NOMO-1 treated with dmso at 0.1 percent for 144 hours (cell line): ENCODE results near the gene RBM18.

Experiments
- DNase-seq: peaks from one replicate; lab custom pipeline; 2025; ENCODE audit not compliant: unreplicated experiment; lab: John Stamatoyannopoulos, UW

Gene RBM18

GRCh38 chr9:122223435-122223834, 41.2 kb downstream of the RBM18 start:
- no peak for DNase-seq

- no peak for DNase-seq
Observed at GRCh38 chr9:122222791-122223190, 41.8 kb downstream of the RBM18 start.

GRCh38 chr9:122221183-122221811, 43.3 kb downstream of the RBM18 start:
- DNase-seq: no peak

- DNase-seq: no peak
Observed at GRCh38 chr9:122220673-122221182, 43.9 kb downstream of the RBM18 start.

- DNase-seq: no peak
Observed at GRCh38 chr9:122219856-122220672, 44.6 kb downstream of the RBM18 start.

- no peak for DNase-seq
Observed at GRCh38 chr9:122218935-122219855, 45.4 kb downstream of the RBM18 start.

- no peak for DNase-seq
Observed at GRCh38 chr9:122218071-122218934, 46.3 kb downstream of the RBM18 start.

- no peak for DNase-seq
Observed at GRCh38 chr9:122217640-122218039, 47.0 kb downstream of the RBM18 start.

GRCh38 chr9:122216798-122217418, 47.7 kb downstream of the RBM18 start:
- DNase-seq: no peak

- DNase-seq: no peak
Observed at GRCh38 chr9:122216138-122216797, 48.4 kb downstream of the RBM18 start.

GRCh38 chr9:122215663-122216062, 49.0 kb downstream of the RBM18 start:
- DNase-seq: no peak

- no peak for DNase-seq
Observed at GRCh38 chr9:122214507-122214906, 50.1 kb downstream of the RBM18 start.

GRCh38 chr9:122213589-122214413, 50.8 kb downstream of the RBM18 start:
- DNase-seq: no peak

GRCh38 chr9:122213102-122213588, 51.5 kb downstream of the RBM18 start:
- no peak for DNase-seq

- DNase-seq: no peak
Observed at GRCh38 chr9:122212473-122213004, 52.1 kb downstream of the RBM18 start.

GRCh38 chr9:122209451-122209850, 55.2 kb downstream of the RBM18 start:
- DNase-seq: no peak

GRCh38 chr9:122207096-122207495, 57.5 kb downstream of the RBM18 start:
- no peak for DNase-seq
